RWPE2 (cell line): ENCODE data around the gene USP6NL.

Experiments
- ATAC-seq: fragments of 200-7000 bp; cut with Tn5 transposase; 3 replicates; pipeline ENCODE4 v1.9.1; 2021; ENCODE audit warnings: low read depth
- DNase-seq: peaks from one replicate; pipeline ENCODE4 v3.0.0-alpha.2; 2020; ENCODE audit warnings: low spot score
- H3K27ac ChIP-seq: fragments of 450-650 bp; 2 replicates; pipeline ENCODE4 v1.5.1; 2017; ENCODE audit warnings: mild to moderate bottlenecking; ENCODE audit not compliant: poor library complexity, severe bottlenecking
- H3K27me3 ChIP-seq: fragments of 250-450 bp; sonication (Bioruptor Pico); 2 replicates; pipeline ENCODE4 v1.5.1; 2021; ENCODE audit warnings: mild to moderate bottlenecking, moderate library complexity; ENCODE audit not compliant: insufficient read depth, poor library complexity, severe bottlenecking
- H3K36me3 ChIP-seq: fragments of 250-450 bp; sonication (Bioruptor Pico); 2 replicates; pipeline ENCODE4 v1.5.1; 2020; ENCODE audit warnings: low read depth, mild to moderate bottlenecking, moderate library complexity
- H3K4me1 ChIP-seq: fragments of 250-450 bp; sonication (Bioruptor Pico); 2 replicates; pipeline ENCODE4 v1.5.1; 2021; ENCODE audit warnings: mild to moderate bottlenecking, moderate library complexity; ENCODE audit not compliant: insufficient read depth, poor library complexity, severe bottlenecking
- H3K4me3 ChIP-seq: fragments of 250-450 bp; sonication (Bioruptor Pico); 2 replicates; pipeline ENCODE4 v1.5.1; 2021; ENCODE audit warnings: mild to moderate bottlenecking, moderate library complexity; ENCODE audit not compliant: severe bottlenecking
- H3K9me3 ChIP-seq: fragments of 250-450 bp; sonication (Bioruptor Pico); 2 replicates; pipeline ENCODE4 v1.5.1; 2021; ENCODE audit warnings: mild to moderate bottlenecking, moderate library complexity; ENCODE audit not compliant: severe bottlenecking
- TF ChIP-seq, protein P1 (sequence below): fragments of 450-650 bp; IDR thresholded peaks from one replicate; pipeline ENCODE4 v1.5.1; 2017; ENCODE audit warnings: mild to moderate bottlenecking, moderate library complexity; ENCODE audit not compliant: poor library complexity, severe bottlenecking

Gene USP6NL

DNA sequence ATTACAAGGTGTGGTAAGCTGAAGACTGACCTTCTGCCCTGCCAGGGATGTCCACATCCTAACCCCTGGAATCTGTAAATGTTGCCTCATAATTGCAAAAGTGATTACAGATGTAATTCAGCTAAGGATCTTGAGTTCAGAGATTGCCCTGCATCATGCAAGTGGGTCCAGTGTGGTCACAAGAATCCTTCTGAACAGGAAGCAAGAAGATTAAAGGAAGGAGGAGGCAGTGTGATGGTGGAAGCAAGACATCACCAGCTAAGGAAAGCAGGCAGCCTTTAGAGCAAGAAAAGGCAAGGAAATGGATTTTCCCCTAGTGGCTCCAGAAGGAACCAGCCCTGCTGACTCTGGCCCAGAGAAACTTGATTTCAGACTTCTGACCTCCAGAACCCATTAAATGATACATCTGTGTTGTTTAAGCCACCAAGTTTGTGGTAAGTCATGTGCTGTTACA is 78.1 kb downstream of the USP6NL start:
- ATAC-seq (peak; percentile 50; the same call in 1 of the 3 replicates), DNase-seq (no peak)
- no peaks in the 10 kb centered on the region for H3K9me3 ChIP-seq
- TF ChIP-seq, protein P1, sequence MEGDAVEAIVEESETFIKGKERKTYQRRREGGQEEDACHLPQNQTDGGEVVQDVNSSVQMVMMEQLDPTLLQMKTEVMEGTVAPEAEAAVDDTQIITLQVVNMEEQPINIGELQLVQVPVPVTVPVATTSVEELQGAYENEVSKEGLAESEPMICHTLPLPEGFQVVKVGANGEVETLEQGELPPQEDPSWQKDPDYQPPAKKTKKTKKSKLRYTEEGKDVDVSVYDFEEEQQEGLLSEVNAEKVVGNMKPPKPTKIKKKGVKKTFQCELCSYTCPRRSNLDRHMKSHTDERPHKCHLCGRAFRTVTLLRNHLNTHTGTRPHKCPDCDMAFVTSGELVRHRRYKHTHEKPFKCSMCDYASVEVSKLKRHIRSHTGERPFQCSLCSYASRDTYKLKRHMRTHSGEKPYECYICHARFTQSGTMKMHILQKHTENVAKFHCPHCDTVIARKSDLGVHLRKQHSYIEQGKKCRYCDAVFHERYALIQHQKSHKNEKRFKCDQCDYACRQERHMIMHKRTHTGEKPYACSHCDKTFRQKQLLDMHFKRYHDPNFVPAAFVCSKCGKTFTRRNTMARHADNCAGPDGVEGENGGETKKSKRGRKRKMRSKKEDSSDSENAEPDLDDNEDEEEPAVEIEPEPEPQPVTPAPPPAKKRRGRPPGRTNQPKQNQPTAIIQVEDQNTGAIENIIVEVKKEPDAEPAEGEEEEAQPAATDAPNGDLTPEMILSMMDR: no peak
- no peaks in the 10 kb centered on the region for H3K36me3 ChIP-seq
- no peaks in the 10 kb centered on the region for H3K4me1 ChIP-seq
- H3K4me3 ChIP-seq: no peak overlapping the region
- no peak overlapping the region for H3K27ac ChIP-seq
- H3K27me3 ChIP-seq: no peaks in the 10 kb centered on the region

DNA sequence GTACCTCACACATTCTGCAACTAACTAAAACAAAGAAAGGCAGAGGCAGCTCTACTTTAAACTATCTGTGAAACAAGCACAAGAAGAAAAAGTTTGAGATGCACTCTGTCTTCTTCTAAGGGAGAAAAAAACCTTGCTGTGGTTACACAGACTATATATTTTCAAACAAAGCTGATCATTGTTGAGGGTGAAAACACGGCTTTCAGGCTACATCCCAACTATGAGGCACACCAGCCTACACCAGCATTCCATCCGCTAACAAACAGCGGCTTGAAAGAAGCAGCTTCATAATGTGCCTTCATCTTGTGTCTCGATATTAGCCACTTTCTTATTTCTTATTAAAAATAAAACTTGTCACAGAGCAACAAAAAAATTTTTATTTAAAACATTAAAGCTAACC is 79.1 kb downstream of the USP6NL start:
- H3K9me3 ChIP-seq: no peaks in the 10 kb centered on the region
- no peak overlapping the region for H3K4me3 ChIP-seq
- no peaks in the 10 kb centered on the region for H3K36me3 ChIP-seq
- no peaks in the 10 kb centered on the region for H3K4me1 ChIP-seq
- H3K27ac ChIP-seq: no peak overlapping the region
- TF ChIP-seq, protein P1: no peak
- ATAC-seq: no peak
- H3K27me3 ChIP-seq: no peaks in the 10 kb centered on the region
- no peak for DNase-seq

DNA sequence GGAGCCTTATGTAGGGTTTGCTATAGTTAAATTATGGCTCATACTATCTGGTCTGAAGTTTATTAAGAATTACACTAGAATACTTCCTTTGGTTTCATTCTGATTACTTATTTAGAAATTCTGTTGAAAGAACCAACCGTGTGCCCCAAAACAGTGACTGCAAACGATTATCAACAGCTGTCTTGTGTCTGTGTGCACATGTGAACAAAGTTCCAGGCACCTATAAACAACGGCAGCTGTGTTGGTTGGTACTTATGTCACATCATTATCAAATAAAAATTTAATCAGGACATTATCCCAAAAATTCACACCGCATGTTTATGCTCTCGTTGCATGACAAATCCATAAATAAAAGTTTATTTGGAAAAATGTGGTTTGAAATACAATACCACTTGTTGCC is 80.6 kb downstream of the USP6NL start:
- ATAC-seq (no peak), DNase-seq (no peak)
- Histone ChIP-seq H3K4me3 (no peak overlapping the region), H3K27me3 (no peaks in the 10 kb centered on the region), H3K4me1 (no peaks in the 10 kb centered on the region), H3K9me3 (no peaks in the 10 kb centered on the region), H3K27ac (no peak overlapping the region), H3K36me3 (peaks cover 4% of the 10 kb centered on the region; the same call in 1 of the 2 replicates)
- TF ChIP-seq, protein P1: no peak

DNA sequence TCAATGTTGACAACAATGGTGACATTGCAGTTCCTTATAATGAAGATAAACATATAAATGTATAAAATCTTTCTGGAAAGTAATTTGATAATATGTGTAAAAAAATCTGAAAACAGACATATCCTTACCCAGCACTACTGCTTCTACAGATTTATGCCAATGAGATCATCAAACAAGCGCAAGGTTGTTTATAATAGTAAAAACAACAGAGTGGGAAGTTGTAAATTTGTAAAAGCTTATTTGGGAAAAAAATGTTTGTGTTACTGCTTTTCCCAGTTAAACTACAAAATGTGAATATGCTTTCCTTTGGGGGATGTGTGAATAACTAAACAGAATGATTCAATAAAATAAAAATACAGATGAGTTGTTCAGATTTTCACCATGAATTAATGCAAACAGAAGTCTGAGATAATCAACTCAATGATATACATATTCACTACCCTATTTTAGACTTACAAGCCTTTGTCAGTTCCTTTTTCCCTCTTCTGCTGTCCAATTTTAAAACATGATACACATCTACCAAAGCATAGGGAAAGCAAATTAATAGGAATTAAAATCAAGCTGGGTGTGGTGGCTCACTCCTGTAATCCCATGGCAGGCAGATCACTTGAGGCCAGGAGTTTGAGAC is 82.1 kb downstream of the USP6NL start:
- TF ChIP-seq, protein P1: no peak
- ATAC-seq (no peak), DNase-seq (no peak)
- Histone ChIP-seq H3K36me3 (peaks cover 4% of the 10 kb centered on the region; the same call in 1 of the 2 replicates), H3K4me1 (no peaks in the 10 kb centered on the region), H3K27me3 (no peaks in the 10 kb centered on the region), H3K9me3 (no peaks in the 10 kb centered on the region), H3K4me3 (no peak overlapping the region), H3K27ac (no peak overlapping the region)

DNA sequence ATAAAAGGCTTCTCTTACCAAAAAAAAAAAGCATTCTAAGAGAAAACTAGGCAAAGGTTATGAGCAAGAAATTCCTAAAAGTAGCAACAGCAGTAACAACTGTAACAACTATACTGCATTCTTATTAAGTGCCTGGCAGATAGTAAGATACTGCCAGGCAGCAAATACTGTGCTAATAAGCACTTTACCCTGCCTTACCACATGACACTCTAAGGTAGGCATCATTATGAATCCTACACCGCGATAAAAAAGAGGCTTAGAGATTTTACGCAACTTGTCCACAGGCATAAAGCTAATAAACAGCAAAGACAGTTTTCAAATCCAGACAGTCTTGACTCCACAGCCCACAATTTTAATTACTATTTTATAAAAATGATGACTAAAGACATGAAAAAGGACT is 83.2 kb downstream of the USP6NL start:
- Histone ChIP-seq H3K27me3 (no peaks in the 10 kb centered on the region), H3K36me3 (peaks cover 4% of the 10 kb centered on the region), H3K4me3 (no peak overlapping the region), H3K9me3 (no peaks in the 10 kb centered on the region), H3K27ac (no peak overlapping the region), H3K4me1 (no peaks in the 10 kb centered on the region)
- ATAC-seq: no peak
- TF ChIP-seq, protein P1: no peak
- DNase-seq: no peak
